Astrocyte of the cerebellum (primary cell): ENCODE measurements around the gene RADIL.

Experiments
- DNase-seq: peaks from one replicate; pipeline ENCODE4 v3.0.0-alpha.2; 2011; ENCODE audit warnings: low read depth
- H3K4me3 ChIP-seq: 2 replicates; pipeline ENCODE4 v1.5.1; 2011; ENCODE audit warnings: mild to moderate bottlenecking, low read depth, low read length, moderate library complexity
- in situ Hi-C: cut with HindIII; loops from 2 replicates; pipeline ENCODE4 v1.10.0; 2017; ENCODE audit warnings: low sequenced_read_pairs
- TF ChIP-seq, protein P1 (sequence below): IDR thresholded peaks from 2 replicates; pipeline ENCODE4 v1.5.1; 2012; ENCODE audit warnings: low read length, low read depth, moderate library complexity, mild to moderate bottlenecking; ENCODE audit errors: missing control alignments

Gene RADIL

GRCh38 chr7:4815121-4815520 is 68.4 kb downstream of the RADIL start:
- DNase-seq = no peak
- no peak overlapping the region for H3K4me3 ChIP-seq
- TF ChIP-seq, protein P1, sequence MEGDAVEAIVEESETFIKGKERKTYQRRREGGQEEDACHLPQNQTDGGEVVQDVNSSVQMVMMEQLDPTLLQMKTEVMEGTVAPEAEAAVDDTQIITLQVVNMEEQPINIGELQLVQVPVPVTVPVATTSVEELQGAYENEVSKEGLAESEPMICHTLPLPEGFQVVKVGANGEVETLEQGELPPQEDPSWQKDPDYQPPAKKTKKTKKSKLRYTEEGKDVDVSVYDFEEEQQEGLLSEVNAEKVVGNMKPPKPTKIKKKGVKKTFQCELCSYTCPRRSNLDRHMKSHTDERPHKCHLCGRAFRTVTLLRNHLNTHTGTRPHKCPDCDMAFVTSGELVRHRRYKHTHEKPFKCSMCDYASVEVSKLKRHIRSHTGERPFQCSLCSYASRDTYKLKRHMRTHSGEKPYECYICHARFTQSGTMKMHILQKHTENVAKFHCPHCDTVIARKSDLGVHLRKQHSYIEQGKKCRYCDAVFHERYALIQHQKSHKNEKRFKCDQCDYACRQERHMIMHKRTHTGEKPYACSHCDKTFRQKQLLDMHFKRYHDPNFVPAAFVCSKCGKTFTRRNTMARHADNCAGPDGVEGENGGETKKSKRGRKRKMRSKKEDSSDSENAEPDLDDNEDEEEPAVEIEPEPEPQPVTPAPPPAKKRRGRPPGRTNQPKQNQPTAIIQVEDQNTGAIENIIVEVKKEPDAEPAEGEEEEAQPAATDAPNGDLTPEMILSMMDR = no peak
- in situ Hi-C loops = loop anchor here (25.0 kb wide), 1 partner anchor 272 kb away; no protein-coding TSS in a partner anchor

DNA sequence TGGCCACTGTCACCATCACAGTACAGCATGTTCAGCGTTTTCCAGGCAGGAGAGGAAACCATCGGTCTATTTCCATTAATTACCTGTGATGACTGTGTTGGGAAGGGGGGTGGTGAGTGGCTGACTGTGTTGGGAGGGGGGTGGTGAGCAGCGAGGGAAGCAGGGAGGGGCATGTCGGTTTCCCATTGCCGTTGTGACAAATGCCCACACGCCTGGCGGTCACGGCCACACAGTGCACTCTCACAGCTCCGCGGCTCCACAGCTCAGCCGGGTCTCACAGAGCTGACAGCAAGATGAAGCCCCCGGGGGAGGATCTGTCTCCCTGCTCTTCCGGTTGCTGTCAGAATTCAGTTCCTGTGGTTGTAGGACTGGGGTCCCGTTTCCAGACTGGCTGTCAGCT is 69.1 kb downstream of the RADIL start:
- DNase-seq = no peak
- TF ChIP-seq, protein P1 = no peak
- no peak overlapping the region for H3K4me3 ChIP-seq
- in situ Hi-C loops = loop anchor here (25.0 kb wide), 1 partner anchor 273 kb away; no protein-coding TSS in a partner anchor

GRCh38 chr7:4809666-4810065 is 73.8 kb downstream of the RADIL start:
- TF ChIP-seq, protein P1 = no peak
- in situ Hi-C loops = loop anchor here (25.0 kb wide), 1 partner anchor 278 kb away; no protein-coding TSS in a partner anchor
- no peak overlapping the region for H3K4me3 ChIP-seq
- DNase-seq = no peak

- TF ChIP-seq, protein P1 = no peak
- no peak for DNase-seq
- no peak overlapping the region for H3K4me3 ChIP-seq
- in situ Hi-C loops = loop anchor here (25.0 kb wide), 1 partner anchor 278 kb away; no protein-coding TSS in a partner anchor
Measured at GRCh38 chr7:4809091-4809591, 74.4 kb downstream of the RADIL start.

- H3K4me3 ChIP-seq = no peak overlapping the region
- DNase-seq = no peak
- in situ Hi-C loops = loop anchor here (25.0 kb wide), 1 partner anchor 279 kb away; no protein-coding TSS in a partner anchor
- TF ChIP-seq, protein P1 = no peak
Measured at GRCh38 chr7:4808565-4808964, 75.0 kb downstream of the RADIL start.

- TF ChIP-seq, protein P1 = no peak
- no peak for DNase-seq
- in situ Hi-C loops = loop anchor here (25.0 kb wide), 1 partner anchor 279 kb away; no protein-coding TSS in a partner anchor
- H3K4me3 ChIP-seq = no peak overlapping the region
Measured at GRCh38 chr7:4808026-4808425, 75.5 kb downstream of the RADIL start.
